Muscle layer of duodenum (tissue), 2 donors: Measurements from ENCODE around the gene S1PR3.

ENCODE experiments used
- H3K27ac ChIP-seq: one replicate; pipeline ENCODE4 v1.7.0; 2013; ENCODE audit warnings: mild to moderate bottlenecking, low read length
- H3K27me3 ChIP-seq: one replicate; pipeline ENCODE4 v1.7.0; 2013; ENCODE audit warnings: low read depth, mild to moderate bottlenecking, control low read depth, low read length
- H3K36me3 ChIP-seq, 2 donors: one replicate each; pipeline ENCODE4 v1.7.0; 2013; ENCODE audit warnings: low read length in 2 of 2, control low read depth in 1 of 2, mild to moderate bottlenecking in 1 of 2; ENCODE audit not compliant: insufficient read depth in 2 of 2, control insufficient read depth in 1 of 2
- H3K4me1 ChIP-seq, 2 donors: one replicate each; pipeline ENCODE4 v1.7.0; 2013; ENCODE audit warnings: low read length in 2 of 2, mild to moderate bottlenecking in 2 of 2, control low read depth in 1 of 2, moderate library complexity in 1 of 2; ENCODE audit not compliant: insufficient read depth in 2 of 2, control insufficient read depth in 1 of 2
- H3K4me3 ChIP-seq, 2 donors: one replicate each; pipeline ENCODE4 v1.7.0; 2013; ENCODE audit warnings: low read length in 2 of 2, low read depth in 1 of 2, mild to moderate bottlenecking in 1 of 2
- H3K9me3 ChIP-seq, 2 donors: one replicate each; pipeline ENCODE4 v1.7.0; 2013; ENCODE audit warnings: low read length in 2 of 2, control low read depth in 1 of 2, mild to moderate bottlenecking in 1 of 2; ENCODE audit not compliant: control insufficient read depth in 1 of 2
- donor health status: healthy.

The S1PR3 gene

DNA sequence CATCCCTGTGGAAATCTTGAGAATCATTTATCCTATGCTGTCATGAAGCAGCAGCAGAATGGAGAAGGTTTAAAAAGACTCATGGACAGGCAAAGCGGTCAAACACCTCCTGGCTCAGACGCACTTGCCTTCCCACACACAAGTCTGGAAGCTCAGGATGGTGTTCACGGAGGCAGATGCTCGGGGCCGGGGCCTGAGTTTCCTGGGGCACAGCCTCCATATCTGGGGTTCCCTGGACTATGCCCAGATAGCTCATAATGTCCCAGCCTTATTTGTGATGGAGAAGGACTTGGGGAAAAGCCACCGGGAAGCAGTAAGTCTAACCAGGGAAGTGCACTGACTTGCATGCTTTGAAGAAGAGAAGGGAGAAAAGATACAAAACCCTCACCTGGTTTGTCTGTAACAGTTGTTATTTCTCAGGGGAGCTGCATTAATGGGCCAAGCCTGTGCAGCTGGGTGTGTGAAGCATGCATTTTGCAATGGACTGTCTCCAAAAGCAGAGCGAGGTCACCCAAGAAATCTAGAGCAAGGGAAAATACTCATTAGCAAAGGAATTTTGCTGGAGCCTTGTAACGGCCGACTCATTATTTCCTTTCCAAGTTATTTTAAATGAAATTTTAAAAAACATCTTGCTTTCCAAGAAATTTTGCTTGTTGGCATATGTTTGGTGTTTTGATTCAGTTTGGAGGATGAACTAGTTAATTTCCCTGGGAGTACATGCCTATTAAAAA lies 3.4 kb downstream of the S1PR3 start:
- H3K9me3 ChIP-seq, result no peaks in the 10 kb centered on the region
- no peaks in the 10 kb centered on the region for H3K27me3 ChIP-seq
- H3K27ac ChIP-seq, result peak overlapping the region; percentile 54
- peaks cover 12 to 54% of the 10 kb centered on the region in 2 donors for H3K4me1 ChIP-seq
- H3K36me3 ChIP-seq, result peaks cover 0 to 4% of the 10 kb centered on the region in 2 donors
- H3K4me3 ChIP-seq, result peak overlapping the region; percentile 79 to 80

DNA sequence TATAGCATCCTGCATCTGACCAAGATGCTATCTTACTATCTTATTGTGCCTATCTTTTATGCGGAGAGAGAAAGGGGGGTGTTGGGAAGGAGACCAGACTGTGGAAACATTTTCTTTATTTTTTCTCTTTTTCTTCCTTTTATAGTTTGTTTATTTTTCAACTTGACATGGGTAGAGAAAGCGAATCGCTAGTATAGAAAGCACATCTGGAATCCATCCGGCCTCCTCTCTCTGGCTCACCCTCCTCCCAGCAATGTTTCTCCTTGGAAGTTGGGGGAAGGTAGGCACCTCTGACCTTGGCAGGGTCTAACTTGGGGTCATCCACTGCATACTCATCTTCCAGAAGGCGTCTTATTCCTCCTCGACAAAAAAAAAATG lies 3.9 kb downstream of the S1PR3 start:
- Histone ChIP-seq H3K27ac (no peak overlapping the region), H3K36me3 (peaks cover 0 to 4% of the 10 kb centered on the region in 2 donors), H3K9me3 (no peaks in the 10 kb centered on the region), H3K27me3 (no peaks in the 10 kb centered on the region), H3K4me3 (peak overlapping the region in 1 of 2 donors; percentile 80), H3K4me1 (peaks cover 12 to 51% of the 10 kb centered on the region in 2 donors)

DNA sequence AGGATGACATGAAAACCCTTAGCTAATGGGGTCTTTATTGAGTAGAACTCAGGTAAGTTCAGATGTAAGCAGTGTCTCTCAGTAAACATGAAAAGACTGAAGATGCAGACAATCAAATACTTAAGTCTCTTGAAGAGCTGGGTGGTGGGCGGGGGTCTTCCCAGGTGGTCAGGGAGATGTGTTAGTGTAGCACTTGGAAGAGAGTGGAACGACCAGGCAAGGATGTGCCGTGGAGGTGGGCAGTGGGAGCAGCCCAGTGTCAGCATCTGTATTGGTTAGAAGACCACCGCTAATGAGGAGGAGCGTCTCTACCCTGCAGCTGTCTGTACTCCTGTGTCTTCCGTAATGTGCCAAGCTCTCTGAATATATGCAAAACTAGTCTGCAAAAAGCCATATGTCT lies 4.4 kb downstream of the S1PR3 start:
- Histone ChIP-seq H3K4me3 (peak overlapping the region in 1 of 2 donors; percentile 80), H3K4me1 (peaks cover 12 to 54% of the 10 kb centered on the region in 2 donors), H3K27me3 (no peaks in the 10 kb centered on the region), H3K27ac (no peak overlapping the region), H3K36me3 (peaks cover 0 to 4% of the 10 kb centered on the region in 2 donors), H3K9me3 (no peaks in the 10 kb centered on the region)

DNA sequence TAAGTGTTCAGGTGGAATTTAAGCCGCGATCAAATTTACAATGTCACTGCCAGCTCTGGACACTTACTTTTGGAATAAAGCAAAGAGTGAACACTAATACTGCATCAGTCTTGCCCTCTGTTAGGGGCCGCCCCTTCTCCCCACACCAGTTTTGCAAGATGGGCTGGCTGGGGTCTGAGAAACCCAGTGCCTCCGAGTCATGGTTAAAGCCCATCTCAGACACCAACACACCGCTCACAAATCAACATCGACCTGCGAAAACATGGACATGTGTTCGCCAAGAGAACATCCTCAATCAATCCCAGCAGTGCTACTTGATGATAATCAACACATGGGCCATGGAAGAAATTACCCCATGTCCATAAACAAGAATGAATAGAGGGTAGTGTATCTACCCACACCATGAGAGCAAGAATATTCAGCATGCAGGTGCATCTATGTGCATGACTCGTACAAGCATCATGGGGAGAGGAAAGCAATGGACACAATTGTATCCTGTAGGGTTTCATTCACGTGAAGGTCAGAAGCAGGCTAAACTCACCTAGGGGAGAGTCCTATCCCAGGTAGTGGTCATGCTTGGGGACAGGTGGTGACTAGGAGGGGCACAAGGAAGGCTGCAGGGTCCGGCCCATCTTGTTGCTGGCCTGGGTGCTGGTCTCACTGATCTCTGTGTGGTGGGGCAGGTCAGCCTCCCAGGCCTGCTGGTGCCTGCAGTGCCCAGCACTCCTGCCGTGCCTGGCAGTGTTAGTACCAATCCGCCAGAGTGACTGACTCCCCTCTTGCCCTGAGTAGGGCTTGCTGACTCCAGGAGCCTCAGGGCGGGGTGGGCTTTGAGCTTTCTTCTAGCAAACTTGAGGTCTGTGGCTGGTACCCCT lies 5.0 kb downstream of the S1PR3 start:
- no peak overlapping the region for H3K27ac ChIP-seq
- no peak overlapping the region for H3K4me3 ChIP-seq
- H3K27me3 ChIP-seq, result no peaks in the 10 kb centered on the region
- peaks cover 12 to 61% of the 10 kb centered on the region in 2 donors for H3K4me1 ChIP-seq
- H3K9me3 ChIP-seq, result no peaks in the 10 kb centered on the region
- H3K36me3 ChIP-seq, result peaks cover 0 to 4% of the 10 kb centered on the region in 2 donors

DNA sequence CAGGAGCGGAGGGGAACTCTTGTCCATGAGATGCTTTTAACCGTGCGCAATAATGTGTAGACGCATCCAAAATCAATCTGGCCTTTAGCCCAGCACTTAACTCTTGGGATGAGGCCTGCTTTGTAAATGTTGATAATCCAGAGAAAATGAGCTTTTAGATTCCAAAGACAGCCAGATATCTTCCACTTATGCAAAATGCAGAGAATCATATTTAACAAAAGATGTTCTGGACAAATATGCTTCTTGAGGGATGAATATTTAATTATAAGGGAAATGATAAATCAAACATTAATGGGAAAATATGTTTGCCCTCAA lies 5.6 kb downstream of the S1PR3 start:
- H3K36me3 ChIP-seq, result peaks cover 0 to 4% of the 10 kb centered on the region in 2 donors
- peaks cover 12 to 65% of the 10 kb centered on the region in 2 donors for H3K4me1 ChIP-seq
- no peak overlapping the region for H3K27ac ChIP-seq
- no peaks in the 10 kb centered on the region for H3K27me3 ChIP-seq
- H3K4me3 ChIP-seq, result no peak overlapping the region
- H3K9me3 ChIP-seq, result no peaks in the 10 kb centered on the region

DNA sequence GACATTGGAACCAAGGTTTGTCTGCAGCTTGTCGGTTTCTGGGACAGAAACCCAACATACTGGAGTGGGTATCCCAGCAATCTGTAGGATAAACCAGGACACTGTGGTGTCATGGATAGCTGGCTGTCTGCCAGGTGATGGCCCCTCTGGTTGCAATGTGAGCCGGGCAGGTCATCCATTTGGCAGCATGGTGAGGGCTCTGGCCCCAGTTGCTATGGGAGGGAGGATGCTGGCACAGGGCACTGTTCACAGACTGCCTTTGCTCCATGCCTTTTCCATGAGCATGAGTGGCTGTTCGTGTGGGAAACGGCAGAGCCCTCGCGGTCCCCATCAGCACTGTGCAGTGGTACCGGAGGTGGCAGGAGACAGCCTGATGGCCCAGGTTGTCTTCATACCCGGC lies 6.4 kb downstream of the S1PR3 start:
- H3K36me3 ChIP-seq, result peaks cover 0 to 4% of the 10 kb centered on the region in 2 donors
- H3K4me3 ChIP-seq, result no peak overlapping the region
- no peaks in the 10 kb centered on the region for H3K27me3 ChIP-seq
- no peak overlapping the region for H3K27ac ChIP-seq
- peaks cover 12 to 65% of the 10 kb centered on the region in 2 donors for H3K4me1 ChIP-seq
- H3K9me3 ChIP-seq, result no peaks in the 10 kb centered on the region

DNA sequence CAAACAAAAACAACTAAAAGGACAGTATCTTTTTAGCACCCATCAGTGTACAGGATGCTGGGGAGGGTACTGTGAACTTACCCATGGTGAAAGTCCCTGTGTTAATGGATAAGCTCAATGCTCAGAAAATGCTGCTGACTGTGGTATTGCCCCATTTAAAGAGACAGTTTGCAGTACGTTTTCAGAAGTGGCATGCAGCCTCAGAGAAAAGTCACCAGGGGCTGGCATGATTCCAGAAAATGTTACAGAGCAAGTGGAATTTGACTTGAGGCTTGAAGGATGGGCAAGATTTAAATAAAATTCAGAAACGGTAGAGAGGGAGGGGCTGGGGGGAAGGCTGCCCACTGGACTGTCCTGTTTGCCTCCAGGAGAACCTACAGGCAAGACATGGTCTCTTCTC lies 7.2 kb downstream of the S1PR3 start:
- H3K4me1 ChIP-seq, result peaks cover 12 to 65% of the 10 kb centered on the region in 2 donors
- H3K27ac ChIP-seq, result no peak overlapping the region
- no peaks in the 10 kb centered on the region for H3K9me3 ChIP-seq
- peaks cover 0 to 7% of the 10 kb centered on the region in 2 donors for H3K36me3 ChIP-seq
- H3K27me3 ChIP-seq, result no peaks in the 10 kb centered on the region
- no peak overlapping the region for H3K4me3 ChIP-seq

DNA sequence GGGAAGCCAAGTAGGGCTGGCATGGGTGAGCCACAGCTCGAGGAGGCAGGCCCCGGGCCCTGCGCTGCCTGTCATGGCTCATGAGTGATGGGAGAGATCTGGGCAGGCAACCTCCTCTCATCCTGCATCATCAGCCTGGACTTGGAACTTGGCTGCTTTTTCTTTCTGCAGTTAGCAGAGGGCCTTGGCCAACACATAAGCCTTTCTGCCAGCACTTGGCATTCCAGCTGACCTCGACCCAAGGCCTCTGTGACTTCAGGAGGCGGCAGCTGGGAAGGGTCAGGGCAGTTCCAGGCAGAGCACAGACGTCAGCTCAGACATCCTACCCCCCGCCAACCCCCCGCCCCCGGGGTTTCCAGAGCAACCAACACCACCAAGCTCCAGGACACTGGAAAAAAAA lies 7.6 kb downstream of the S1PR3 start:
- H3K27ac ChIP-seq, result no peak overlapping the region
- H3K27me3 ChIP-seq, result no peaks in the 10 kb centered on the region
- H3K4me1 ChIP-seq, result peaks cover 8 to 62% of the 10 kb centered on the region in 2 donors
- H3K36me3 ChIP-seq, result peaks cover 0 to 7% of the 10 kb centered on the region in 2 donors
- no peak overlapping the region for H3K4me3 ChIP-seq
- no peaks in the 10 kb centered on the region for H3K9me3 ChIP-seq

DNA sequence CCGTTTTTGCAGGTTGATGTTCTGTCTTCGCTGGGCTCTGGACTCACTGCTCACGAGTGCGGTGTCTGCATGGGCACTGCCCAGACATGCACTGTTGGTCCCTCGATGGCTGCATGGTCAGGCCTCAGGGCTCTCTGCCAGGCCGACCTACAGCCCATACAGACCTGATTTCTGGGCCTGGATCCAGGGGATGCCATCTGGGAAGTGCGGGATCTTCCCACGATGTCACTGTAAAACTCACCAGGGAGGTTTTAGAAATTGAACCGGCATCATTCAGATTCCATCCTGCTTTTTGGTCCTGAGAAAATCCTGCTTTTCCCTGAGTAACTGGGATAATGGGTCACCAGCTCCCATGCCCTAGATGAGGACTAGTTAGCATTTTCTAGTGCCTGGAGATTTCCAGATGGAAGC lies 9.1 kb downstream of the S1PR3 start:
- peak overlapping the region; percentile 55 for H3K27ac ChIP-seq
- peaks cover 4 to 48% of the 10 kb centered on the region in 2 donors for H3K4me1 ChIP-seq
- H3K9me3 ChIP-seq, result no peaks in the 10 kb centered on the region
- peak overlapping the region in 1 of 2 donors; percentile 10 for H3K4me3 ChIP-seq
- peaks cover 5 to 7% of the 10 kb centered on the region in 2 donors for H3K36me3 ChIP-seq
- H3K27me3 ChIP-seq, result no peaks in the 10 kb centered on the region

DNA sequence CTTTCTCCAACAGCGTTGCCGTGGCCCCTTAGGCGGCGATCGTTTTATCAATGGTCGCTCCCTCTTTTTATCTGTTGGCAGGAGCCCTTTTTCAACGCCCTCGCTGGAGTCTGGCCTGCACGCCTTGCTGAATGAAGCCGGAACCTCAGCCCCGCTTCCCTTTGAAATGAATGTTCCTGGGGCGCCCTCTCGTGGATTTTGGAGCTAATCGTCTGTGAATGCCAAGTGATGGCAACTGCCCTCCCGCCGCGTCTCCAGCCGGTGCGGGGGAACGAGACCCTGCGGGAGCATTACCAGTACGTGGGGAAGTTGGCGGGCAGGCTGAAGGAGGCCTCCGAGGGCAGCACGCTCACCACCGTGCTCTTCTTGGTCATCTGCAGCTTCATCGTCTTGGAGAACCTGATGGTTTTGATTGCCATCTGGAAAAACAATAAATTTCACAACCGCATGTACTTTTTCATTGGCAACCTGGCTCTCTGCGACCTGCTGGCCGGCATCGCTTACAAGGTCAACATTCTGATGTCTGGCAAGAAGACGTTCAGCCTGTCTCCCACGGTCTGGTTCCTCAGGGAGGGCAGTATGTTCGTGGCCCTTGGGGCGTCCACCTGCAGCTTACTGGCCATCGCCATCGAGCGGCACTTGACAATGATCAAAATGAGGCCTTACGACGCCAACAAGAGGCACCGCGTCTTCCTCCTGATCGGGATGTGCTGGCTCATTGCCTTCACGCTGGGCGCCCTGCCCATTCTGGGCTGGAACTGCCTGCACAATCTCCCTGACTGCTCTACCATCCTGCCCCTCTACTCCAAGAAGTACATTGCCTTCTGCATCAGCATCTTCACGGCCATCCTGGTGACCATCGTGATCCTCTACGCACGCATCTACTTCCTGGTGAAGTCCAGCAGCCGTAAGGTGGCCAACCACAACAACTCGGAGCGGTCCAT lies 10.0 kb downstream of the S1PR3 start:
- H3K36me3 ChIP-seq, result peaks cover 6% of the 10 kb centered on the region in 2 donors
- H3K27ac ChIP-seq, result peak overlapping the region; percentile 55
- H3K4me3 ChIP-seq, result peak overlapping the region in 1 of 2 donors; percentile 10
- no peaks in the 10 kb centered on the region for H3K9me3 ChIP-seq
- H3K4me1 ChIP-seq, result peaks cover 4 to 43% of the 10 kb centered on the region in 2 donors
- H3K27me3 ChIP-seq, result no peaks in the 10 kb centered on the region
